GM21515 (cell line): ENCODE measurements around the gene BCAM.
"Not testable (repeated sequence)": the region's sequence is repeated elsewhere in the genome, so short reads cannot be mapped to it uniquely, and the experiment has no call there.

ENCODE experiments used
- ATAC-seq: cut with Tn5 transposase; IDR thresholded peaks from one replicate; pipeline ENCODE4 v1.9.1; 2021; ENCODE audit not compliant: unreplicated experiment

Gene BCAM, protein sequence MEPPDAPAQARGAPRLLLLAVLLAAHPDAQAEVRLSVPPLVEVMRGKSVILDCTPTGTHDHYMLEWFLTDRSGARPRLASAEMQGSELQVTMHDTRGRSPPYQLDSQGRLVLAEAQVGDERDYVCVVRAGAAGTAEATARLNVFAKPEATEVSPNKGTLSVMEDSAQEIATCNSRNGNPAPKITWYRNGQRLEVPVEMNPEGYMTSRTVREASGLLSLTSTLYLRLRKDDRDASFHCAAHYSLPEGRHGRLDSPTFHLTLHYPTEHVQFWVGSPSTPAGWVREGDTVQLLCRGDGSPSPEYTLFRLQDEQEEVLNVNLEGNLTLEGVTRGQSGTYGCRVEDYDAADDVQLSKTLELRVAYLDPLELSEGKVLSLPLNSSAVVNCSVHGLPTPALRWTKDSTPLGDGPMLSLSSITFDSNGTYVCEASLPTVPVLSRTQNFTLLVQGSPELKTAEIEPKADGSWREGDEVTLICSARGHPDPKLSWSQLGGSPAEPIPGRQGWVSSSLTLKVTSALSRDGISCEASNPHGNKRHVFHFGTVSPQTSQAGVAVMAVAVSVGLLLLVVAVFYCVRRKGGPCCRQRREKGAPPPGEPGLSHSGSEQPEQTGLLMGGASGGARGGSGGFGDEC

DNA sequence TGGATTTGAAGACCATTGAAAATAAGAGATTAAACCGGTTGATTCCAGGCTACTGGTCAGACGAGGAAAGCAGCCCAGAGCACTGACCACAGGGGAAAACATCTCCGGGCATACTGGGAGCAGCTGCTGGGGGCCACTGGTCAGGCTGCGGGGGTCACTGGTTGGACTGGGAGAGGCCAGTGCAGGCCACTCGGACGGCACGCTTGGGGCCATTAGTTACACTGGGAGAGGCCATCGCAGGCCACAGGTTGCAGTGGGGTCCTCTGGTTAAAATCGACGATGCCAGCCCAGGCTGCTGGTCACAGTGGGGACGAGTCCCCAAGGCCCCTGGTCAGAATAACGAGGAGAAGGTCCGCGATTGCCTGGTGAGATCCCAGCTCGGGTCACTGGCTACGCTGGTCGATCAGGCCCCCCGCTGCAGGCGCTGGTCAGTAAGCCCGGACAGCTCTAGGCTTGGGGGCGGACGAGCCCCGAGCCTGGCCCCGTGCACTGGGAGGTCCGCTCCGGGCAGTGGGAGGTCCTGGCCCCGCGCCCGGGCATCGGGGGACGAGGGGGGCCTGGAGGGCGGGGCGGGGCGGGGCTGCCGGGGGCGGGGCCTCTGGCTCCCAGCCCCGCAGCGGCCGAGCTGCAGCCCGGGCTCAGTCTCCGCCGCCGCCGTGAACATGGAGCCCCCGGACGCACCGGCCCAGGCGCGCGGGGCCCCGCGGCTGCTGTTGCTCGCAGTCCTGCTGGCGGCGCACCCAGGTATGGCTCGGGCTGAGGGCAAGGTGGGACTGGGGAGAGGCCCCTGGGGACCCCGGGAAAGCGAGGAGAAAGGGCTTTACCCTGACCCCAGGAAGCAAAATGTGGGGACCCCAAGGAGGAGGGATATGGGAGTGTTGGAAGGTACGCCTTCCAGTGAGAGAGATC, at the start of gene BCAM:
TSS of gene BCAM (plus strand) at position 641 of the 909 bp plus-strand sequence. CDS start at position 663, 22 bp downstream.
- ATAC-seq, result no peak

DNA sequence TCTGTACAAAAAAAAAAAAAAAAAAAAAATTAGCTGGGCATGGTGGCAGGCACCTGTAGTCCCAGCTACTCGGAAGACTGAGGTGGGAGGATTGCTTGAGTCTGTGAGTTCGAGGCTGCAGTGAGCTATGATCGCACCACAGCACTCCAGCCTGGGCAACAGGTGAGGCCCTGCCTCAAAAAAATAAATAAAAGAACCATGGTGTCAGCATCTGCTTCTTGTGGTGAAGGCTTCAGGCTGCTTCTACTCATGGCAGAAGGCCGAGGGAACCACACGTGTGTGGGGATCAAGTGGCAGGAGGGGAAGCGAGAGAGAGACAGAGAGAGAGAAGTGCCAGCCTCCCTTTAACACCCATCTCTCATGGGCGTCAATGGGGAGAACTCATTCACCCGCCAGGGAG, 46.9 kb upstream of the BCAM start:
- no peak for ATAC-seq

DNA sequence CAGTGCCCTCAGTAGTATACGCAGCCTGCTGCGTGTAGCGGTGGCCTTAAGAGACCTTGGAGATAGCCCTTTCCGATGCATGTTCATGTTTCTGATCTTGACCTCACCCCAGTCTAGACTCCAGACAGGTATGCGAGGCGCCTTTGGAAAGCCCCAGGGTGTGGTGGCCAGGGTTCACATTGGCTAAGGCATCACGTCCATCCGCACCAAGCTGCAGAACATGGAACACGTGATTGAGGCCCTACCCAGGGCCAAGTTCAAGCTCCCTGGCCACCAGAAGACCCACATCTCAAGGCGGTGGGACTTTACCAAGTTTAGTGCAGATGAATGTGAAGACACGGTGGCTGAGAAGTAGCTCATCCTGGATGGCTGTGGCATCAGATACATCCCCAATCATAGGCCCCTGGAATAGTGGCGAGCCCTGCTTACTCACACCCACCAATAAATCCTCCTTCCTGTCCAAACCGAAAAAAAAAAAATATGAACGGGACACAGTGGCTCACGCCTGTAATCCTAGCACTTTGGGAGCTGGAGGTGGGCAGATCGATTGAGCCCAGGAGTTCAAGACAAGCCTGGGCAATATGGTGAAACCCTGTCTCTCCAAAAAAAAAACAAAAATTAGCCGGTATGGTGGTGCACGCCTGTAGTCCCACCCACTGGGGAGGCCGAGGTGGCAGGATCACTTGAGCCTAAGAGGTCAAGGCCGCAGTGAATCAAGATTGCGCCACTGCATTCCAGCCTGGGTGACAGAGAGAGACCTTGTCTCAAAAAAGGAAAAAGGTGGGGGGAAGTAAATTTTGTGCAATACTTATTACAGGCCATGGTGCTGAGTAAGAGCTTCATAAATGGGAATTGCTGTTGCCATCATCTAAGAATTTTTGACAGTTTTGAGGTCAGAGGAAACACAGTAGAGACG, 43.6 kb upstream of the BCAM start:
- ATAC-seq, result no peak

DNA sequence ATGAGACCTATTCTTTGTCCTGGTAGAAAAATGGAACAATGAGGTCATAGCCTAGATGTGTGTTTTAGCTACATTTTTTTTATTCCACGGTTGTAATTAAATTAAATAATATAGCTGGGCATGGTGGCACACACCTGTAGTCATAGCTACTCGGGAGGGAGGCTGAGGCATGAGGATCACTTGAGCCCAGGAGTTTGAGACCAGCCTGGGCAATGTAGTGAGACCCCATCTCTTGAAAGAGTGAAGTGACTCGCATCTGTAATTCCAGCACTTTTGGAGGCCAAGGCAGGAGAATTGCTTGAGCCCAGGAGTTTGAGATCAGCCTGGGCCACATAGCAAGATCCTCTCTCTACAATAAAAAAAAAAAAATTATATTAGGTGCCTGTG, 43.0 kb upstream of the BCAM start:
- ATAC-seq, result no peak

DNA sequence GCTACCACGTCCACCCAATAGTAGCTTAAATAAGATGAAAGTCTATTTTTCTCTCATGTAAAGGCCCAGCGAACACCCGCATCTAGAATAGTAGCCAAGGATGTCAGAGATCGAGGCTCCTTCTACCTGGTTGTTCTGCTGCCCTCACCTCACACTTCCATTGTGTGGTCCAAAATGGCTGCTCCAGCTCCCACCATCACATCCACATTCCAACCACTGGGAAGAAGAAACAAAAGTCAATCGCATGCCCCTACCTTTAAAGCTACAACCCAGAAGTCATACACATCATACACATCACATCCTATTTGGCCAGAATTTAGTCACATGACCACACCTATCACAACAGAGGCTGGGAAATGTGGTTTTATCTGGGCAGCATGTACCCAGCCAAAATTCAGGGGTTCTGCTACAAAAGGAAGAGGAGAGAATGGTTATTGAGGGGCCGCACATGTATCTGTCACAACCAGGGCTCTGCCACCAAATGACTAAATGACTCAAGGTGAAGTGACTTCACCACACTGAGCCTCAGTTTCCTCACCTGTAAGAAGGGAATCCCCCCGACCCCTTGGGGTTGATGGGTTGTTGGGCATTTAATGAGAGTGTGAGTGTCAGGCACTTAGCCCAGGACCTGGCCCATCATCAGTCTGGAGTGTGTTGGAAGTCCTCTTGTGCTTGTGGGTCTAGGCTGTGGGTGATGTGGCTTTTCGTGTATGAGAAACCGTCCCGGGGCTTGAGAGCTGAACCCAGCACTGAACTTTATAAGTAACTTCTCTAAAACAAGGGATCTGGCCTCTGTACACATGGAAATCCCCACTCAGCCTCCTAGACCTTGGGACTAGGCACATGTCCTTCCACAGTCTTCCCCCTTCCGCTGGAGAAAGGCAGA, 41.4 kb upstream of the BCAM start:
- no peak for ATAC-seq

DNA sequence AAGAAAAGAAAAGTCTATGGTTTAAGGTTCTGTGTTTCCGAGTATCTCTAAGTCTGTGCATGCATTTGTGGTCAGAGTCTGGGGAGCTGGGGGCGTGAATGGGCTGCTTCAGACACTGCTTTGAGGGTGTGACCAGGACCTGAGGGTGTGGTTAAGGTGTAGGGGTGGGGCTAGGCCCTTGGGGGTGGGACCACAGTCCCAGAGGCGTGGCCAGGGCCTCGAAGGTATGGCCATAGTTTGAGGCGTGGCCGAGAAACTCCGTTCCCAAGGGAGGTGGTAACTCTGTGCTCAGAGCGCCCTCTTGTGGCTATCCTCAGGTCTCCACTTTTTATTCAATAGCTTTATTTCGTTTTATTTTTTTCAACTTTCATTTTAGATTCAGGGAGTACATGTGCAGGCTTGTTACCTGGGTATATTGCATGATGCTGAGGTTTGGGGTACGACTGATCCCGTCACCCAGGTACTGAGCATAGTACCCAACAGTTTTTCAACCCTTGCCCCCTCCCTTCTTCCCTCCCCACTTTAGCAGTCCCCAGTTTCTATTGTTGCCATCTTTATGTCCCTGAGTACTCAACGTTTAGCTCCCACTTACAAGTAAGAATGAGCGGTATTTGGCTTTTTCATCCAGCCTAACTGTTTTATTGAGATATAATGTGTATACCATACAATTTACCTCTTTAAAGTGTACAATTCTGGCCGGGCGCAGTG, 38.2 kb upstream of the BCAM start:
- peak; percentile 97 for ATAC-seq

DNA sequence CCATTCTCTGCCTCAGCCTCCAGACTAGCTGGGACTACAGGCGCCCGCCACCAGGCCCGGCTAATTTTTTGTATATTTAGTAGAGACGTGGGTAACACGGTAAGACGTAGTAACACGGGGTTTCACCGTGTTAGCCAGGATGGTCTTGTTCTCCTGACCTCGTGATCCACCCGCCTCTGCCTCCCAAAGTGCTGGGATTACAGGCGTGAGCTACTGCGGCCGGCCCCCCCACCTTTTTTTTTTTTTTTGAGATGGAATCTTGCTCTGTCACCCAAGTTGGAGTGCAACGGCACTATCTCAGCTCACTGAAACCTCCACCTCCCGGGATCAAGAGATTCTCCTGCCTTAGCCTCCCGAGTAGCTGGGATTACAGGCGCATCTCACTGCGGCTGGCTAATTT, 36.8 kb upstream of the BCAM start:
- not testable (repeated sequence) for ATAC-seq

DNA sequence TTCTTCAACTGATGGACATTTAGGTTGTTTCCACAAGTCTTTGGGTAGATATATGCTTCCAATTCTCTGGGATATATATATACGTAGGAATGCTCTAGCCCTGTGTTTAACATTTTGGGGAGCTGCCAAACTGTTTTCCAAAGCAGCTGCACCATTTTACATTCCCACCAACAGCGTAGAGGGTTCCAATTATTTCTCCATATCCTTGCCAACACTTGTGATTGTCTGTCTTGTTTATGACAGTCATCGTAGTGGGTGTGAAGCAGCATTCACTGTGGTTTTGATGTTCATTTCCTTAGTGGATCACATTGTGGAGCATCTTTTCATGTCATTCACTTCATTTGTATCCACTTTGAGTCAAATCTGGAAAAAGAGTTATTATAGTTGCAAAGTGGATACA, 35.9 kb upstream of the BCAM start:
- no peak for ATAC-seq

DNA sequence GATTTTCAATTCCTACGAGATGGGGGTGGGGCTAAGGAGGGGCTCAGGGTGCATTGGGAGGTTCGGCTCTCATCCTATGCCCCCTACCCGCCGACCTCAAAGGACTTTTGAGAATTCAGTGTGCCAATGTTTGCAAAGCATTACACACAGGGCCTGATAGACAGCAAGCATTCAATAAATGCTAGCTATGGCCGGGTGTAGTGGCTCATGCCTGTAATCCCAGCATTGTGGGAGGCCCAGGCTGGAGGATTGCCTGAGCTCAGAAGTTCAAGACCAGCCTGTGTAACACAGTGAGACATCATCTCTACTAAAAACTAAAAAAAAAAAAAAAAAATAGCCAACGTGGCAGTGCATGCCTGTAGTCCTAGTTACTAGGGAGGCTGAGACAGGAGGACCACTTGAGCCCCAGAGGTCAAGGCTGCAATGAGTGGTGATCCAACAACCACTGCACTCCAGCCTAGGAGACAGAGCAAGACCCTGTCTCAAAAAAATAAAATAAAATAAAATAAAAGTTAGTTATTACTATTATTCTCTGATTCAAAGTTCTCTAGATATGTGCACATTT, 33.1 kb upstream of the BCAM start:
- ATAC-seq, result no peak

DNA sequence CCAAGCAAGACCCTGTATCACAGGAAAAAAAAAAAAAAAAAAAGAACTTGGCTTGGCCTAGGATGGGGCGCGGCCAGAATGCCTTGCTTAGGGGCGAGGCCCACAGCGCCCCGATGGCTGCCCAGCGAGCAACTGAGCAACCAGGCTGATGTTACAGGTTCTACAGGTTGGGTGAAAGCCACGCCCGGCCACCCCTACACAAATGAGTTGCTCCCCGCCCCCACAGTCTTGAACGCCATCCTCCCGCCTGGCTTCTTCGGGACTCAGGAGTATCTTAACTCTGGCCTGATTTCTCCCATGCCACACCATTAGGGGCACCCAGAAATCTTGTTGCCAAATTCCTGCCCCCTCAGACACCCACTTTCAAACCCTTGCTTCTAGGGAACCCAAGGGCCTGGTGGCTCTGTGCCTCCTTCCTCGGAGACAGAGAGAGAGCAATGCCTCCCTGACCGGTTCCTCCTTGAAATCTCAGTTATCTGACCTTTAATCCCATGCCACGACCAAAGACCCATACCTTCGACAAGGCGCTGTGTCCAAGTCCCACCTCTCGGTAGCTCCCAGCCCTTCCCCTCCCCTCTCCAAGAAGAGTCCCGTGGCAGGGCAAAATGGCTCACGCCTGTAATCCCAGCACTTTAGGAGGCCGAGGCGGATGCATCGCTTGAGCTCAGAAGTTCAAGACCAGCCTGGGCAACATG, 32.4 kb upstream of the BCAM start:
- ATAC-seq, result no peak

DNA sequence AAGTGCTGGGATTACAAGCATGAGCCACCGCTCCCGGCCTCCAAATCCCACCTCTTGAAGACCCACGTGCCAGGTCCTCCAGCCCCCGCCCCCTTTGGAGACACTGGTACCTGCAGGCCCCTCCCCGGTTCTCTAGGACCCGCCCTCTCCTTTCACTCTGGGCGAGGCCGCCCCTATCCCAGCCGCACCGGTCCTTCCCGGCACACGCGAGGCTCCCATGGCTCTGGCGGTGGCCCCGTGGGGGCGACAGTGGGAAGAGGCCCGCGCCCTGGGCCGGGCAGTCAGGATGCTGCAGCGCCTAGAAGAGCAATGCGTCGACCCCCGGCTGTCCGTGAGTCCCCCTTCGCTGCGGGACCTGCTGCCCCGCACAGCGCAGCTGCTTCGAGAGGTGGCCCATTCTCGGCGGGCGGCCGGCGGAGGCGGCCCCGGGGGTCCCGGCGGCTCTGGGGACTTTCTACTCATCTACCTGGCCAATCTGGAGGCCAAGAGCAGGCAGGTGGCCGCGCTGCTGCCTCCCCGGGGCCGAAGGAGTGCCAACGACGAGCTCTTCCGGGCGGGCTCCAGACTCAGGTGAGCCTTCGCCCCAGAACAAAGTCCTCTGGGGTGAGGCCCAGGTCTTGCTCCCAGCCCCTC, 31.1 kb upstream of the BCAM start, which contains the start of gene CBLC:
TSS of gene CBLC (plus strand) at position 176 of the 633 bp plus-strand sequence. CDS start at position 218, 42 bp downstream.
- ATAC-seq, result no peak

DNA sequence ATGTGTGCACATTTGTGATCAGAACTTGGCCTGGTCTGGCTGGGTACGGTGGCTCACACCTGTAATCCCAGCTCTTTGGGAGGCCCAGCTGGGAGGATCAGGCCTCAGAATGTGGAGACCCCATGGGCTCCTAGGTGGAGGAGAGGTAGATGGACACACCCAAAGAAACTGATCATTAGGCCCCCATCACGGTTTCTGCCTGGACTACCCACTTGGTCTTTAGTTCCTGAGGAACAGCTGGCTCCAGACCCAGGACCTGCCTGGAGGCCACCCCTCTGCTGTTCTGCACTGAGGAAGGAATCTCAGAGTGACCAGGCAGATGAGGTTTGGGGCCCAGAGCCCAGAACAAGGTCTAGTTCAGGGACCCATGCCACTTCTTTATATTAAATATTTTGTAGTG, 29.8 kb upstream of the BCAM start:
- no peak for ATAC-seq

DNA sequence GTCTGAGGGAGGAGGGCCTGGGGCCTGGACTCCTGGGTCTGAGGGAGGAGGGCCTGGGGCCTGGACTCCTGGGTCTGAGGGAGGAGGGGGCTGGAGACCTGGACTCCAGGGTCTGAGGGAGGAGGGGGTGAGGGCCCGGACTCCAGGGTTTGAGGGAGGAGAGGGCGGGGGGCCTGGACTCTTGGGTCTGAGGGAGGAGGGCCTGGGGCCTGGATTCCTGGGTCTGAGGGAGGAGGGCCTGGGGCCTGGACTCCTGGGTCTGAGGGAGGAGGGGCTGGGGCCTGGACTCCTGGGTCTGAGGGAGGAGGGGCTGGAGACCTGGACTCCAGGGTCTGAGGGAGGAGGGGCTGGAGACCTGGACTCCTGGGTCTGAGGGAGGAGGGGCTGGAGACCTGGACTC, 27.2 kb upstream of the BCAM start:
- ATAC-seq, result not testable (repeated sequence)

DNA sequence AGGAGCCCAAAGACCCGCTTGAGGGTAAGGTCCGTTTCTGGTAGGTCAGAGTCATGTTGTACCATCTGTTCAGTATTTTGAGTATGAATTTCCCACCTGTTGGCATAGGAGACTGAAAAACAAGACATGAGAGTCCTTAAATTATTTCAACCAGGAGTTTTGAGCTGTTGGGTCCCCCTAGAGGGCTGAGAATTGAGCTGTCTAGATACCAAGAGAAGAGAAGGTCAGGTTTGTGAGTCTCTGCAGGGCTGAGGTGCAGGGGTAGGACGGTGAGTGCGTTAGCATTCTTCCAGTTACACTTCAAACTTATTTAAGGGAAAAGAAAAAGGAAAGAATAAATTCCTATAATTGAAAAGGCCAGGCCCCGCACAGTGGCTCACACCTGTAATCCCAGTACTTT, 26.2 kb upstream of the BCAM start:
- ATAC-seq, result no peak

DNA sequence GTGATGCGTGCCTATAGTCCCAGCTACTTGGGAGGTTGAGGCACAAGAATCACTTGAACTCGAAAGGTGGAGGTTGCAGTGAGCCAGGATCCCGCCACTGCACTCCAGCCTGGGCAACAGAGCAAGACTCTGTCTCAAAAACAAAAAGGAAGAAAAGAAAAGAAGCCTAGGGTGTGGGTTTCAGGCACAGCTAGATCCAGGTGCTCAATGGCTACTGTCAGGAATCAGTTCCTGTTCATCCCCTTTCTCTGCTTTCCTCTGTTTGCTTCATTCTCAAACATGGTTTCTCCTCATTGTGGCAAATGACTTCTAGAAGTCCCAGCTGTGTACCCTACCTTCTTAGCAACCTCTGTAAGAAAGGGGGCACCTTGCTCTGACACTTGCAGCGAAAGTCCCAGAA, 25.4 kb upstream of the BCAM start:
- no peak for ATAC-seq

DNA sequence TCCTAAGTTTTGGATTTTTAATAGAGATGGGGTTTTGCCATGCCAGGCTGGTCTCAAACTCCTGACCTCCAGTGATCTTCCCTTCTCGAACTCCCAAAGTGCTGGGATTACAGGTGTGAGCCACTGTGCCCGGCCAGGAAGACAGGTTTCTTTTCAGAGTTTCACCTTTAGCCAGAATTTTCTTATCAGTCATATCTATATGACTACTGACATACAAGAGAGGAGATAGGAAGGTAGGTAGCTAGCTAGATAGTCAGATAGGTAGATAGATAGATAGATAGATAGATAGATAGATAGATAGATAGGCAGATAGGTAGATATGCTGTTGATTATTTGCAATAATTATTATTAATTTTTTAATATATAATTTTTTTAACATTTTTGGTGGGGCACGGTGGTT, 23.6 kb upstream of the BCAM start:
- no peak for ATAC-seq

DNA sequence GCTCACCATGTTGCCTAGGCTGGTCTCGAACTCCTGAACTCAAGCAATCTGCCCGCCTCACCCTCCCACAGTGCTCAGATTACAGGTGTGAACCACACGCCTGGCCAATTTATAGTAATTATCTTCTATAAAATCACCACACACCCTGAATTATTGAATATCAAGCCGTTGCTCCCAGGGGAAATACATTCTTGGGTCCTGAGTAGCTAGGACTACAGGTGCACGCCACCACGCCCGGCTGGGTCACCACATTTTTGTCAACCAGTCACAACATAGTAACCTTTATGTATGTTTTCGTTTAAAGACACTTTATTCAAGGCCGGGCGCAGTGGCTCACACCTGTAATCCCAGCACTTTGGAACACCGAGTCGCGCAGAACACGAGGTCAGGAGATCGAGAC, 22.9 kb upstream of the BCAM start:
- no peak for ATAC-seq
